Neural progenitor cell (in vitro differentiated cells): ENCODE measurements around the gene LMAN1L.

Experiments
- EZH2 ChIP-seq: fragments of 200-600 bp; sonication (generic); IDR thresholded peaks from 2 replicates; pipeline ENCODE4 v1.6.1; 2017; ENCODE audit warnings: antibody characterized with exemption, mild to moderate bottlenecking, moderate library complexity
- EZH2phosphoT487 ChIP-seq: fragments of 200-600 bp; sonication (generic); IDR thresholded peaks from 2 replicates; pipeline ENCODE4 v1.6.1; 2017; ENCODE audit warnings: antibody characterized with exemption
- TF ChIP-seq, protein P1 (sequence below): fragments of 200-600 bp; sonication (generic); IDR thresholded peaks from 2 replicates; pipeline ENCODE4 v1.5.1; 2017; ENCODE audit warnings: antibody characterized with exemption, mild to moderate bottlenecking

- no peak for TF ChIP-seq EZH2phosphoT487
- TF ChIP-seq, protein P1, sequence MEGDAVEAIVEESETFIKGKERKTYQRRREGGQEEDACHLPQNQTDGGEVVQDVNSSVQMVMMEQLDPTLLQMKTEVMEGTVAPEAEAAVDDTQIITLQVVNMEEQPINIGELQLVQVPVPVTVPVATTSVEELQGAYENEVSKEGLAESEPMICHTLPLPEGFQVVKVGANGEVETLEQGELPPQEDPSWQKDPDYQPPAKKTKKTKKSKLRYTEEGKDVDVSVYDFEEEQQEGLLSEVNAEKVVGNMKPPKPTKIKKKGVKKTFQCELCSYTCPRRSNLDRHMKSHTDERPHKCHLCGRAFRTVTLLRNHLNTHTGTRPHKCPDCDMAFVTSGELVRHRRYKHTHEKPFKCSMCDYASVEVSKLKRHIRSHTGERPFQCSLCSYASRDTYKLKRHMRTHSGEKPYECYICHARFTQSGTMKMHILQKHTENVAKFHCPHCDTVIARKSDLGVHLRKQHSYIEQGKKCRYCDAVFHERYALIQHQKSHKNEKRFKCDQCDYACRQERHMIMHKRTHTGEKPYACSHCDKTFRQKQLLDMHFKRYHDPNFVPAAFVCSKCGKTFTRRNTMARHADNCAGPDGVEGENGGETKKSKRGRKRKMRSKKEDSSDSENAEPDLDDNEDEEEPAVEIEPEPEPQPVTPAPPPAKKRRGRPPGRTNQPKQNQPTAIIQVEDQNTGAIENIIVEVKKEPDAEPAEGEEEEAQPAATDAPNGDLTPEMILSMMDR = no peak
- no peak for TF ChIP-seq EZH2
Observed at GRCh38 chr15:74847432-74847831, 34.8 kb downstream of the LMAN1L start.
